Endometrium (tissue), 2 donors: ENCODE results near the gene EXOC3L1.

Experiments
- FAIRE-seq: peaks from 2 replicates; lab custom pipeline; 2012; peaks lifted over from hg19 to GRCh38; lab: Jason Lieb, UNC
- donor health status: control.
- donor health status: control.

Gene EXOC3L1

GRCh38 chr16:67197704-67198103, 7.8 kb upstream of the EXOC3L1 start:
- no peak for FAIRE-seq

GRCh38 chr16:67196881-67197280, 6.9 kb upstream of the EXOC3L1 start:
- FAIRE-seq = no peak

GRCh38 chr16:67195676-67196075, 5.7 kb upstream of the EXOC3L1 start:
- no peak for FAIRE-seq

GRCh38 chr16:67194260-67194659, 4.3 kb upstream of the EXOC3L1 start:
- no peak for FAIRE-seq

- no peak for FAIRE-seq
Observed at GRCh38 chr16:67193536-67193935, 3.6 kb upstream of the EXOC3L1 start.

- no peak for FAIRE-seq
Observed at GRCh38 chr16:67192781-67193361, 2.9 kb upstream of the EXOC3L1 start.

- no peak for FAIRE-seq
Observed at GRCh38 chr16:67191995-67192681, 2.2 kb upstream of the EXOC3L1 start, which contains the start of gene E2F4. TSS of gene E2F4 (plus strand) at chr16:67192155. CDS start at chr16:67192228, 73 bp downstream.

- FAIRE-seq = no peak
Observed at GRCh38 chr16:67191411-67191994, 1.6 kb upstream of the EXOC3L1 start.

GRCh38 chr16:67190448-67191399, 788 bp upstream of the EXOC3L1 start:
- no peak for FAIRE-seq

GRCh38 chr16:67188798-67189197, 1.1 kb downstream of the EXOC3L1 start:
- FAIRE-seq = no peak

GRCh38 chr16:67188323-67188722, 1.6 kb downstream of the EXOC3L1 start:
- FAIRE-seq = no peak

- no peak for FAIRE-seq
Observed at GRCh38 chr16:67187175-67187890, 2.6 kb downstream of the EXOC3L1 start.

- no peak for FAIRE-seq
Observed at GRCh38 chr16:67186550-67186950, 3.4 kb downstream of the EXOC3L1 start.

GRCh38 chr16:67185651-67186134, 4.2 kb downstream of the EXOC3L1 start:
- FAIRE-seq = no peak

GRCh38 chr16:67184995-67185650, 4.8 kb downstream of the EXOC3L1 start:
- no peak for FAIRE-seq

- FAIRE-seq = no peak
Observed at GRCh38 chr16:67184453-67184994, 5.4 kb downstream of the EXOC3L1 start.

- FAIRE-seq = peak; percentile 95
Observed at GRCh38 chr16:67183627-67184452, 6.1 kb downstream of the EXOC3L1 start, which contains the start of gene MATCAP1. TSS of gene MATCAP1 (minus strand) at chr16:67183963. CDS start at chr16:67180610, 3,353 bp downstream.

- no peak for FAIRE-seq
Observed at GRCh38 chr16:67183284-67183626, 6.7 kb downstream of the EXOC3L1 start.

GRCh38 chr16:67182288-67182687, 7.6 kb downstream of the EXOC3L1 start:
- FAIRE-seq = no peak

GRCh38 chr16:67181346-67181745, 8.6 kb downstream of the EXOC3L1 start:
- no peak for FAIRE-seq
